Skeletal muscle tissue (tissue), 4 donors: ENCODE measurements around the gene PSMC5. TPM values are rescaled to one million over a fixed set of nuclear protein-coding genes. Genes with fewer than 3 reads are reported as not detected.

Experiments
- H3K27ac ChIP-seq: one replicate; pipeline ENCODE4 v1.7.0; 2013; ENCODE audit warnings: mild to moderate bottlenecking, low read depth, low read length, inconsistent platforms
- H3K27me3 ChIP-seq, 3 donors: one replicate each; pipeline ENCODE4 v1.7.0; 2013; ENCODE audit warnings: low read length in 3 of 3; ENCODE audit not compliant: control insufficient read depth in 3 of 3, insufficient read depth in 3 of 3
- H3K36me3 ChIP-seq, 3 donors: one replicate each; pipeline ENCODE4 v1.7.0; 2013; ENCODE audit warnings: low read length in 3 of 3; ENCODE audit not compliant: control insufficient read depth in 3 of 3, insufficient read depth in 3 of 3
- H3K4me1 ChIP-seq, 3 donors: one replicate each; pipeline ENCODE4 v1.7.0; 2013; ENCODE audit warnings: low read length in 3 of 3, mild to moderate bottlenecking in 3 of 3; ENCODE audit not compliant: control insufficient read depth in 3 of 3, insufficient read depth in 3 of 3
- H3K4me3 ChIP-seq, 3 donors: one replicate each; pipeline ENCODE4 v1.7.0; 2013; ENCODE audit warnings: low read length in 3 of 3
- H3K9ac ChIP-seq, 3 donors: one replicate each; pipeline ENCODE4 v1.7.0; 2013; ENCODE audit warnings: low read length in 3 of 3, mild to moderate bottlenecking in 3 of 3, moderate library complexity in 2 of 3, low read depth in 1 of 3
- H3K9me3 ChIP-seq, 3 donors: one replicate each; pipeline ENCODE4 v1.7.0; 2013; ENCODE audit warnings: low read length in 3 of 3; ENCODE audit not compliant: control insufficient read depth in 3 of 3
- total RNA-seq: library from RNA; depleted of rRNA; stranded (reverse); fragments of >200 nt; gene quantifications from one replicate; pipeline ENCODE4 v1.2.3, GENCODE V29; 2014
- donor health status: Osteomylitis.

PSMC5 gene
- total RNA-seq, 1 donor from 2014 or later: 41.2 TPM

- peak overlapping the region; percentile 30 for H3K27ac ChIP-seq
- H3K4me1 ChIP-seq: peaks cover 46 to 69% (median 60%) of the 10 kb centered on the region in 3 donors
- H3K9ac ChIP-seq: peak overlapping the region; percentile 23 to 79 (median 30)
Observed at GRCh38 chr17:63836811-63837210, 9.6 kb downstream of the PSMC5 start.

GRCh38 chr17:63837480-63837879, 10.2 kb downstream of the PSMC5 start:
- Histone ChIP-seq H3K4me3 (peak overlapping the region in 1 of 3 donors; percentile 45), H3K27ac (peak overlapping the region; percentile 76), H3K27me3 (no peaks in the 10 kb centered on the region), H3K9ac (peak overlapping the region; percentile 45 to 79 (median 62)), H3K36me3 (peaks cover 41 to 43% (median 43%) of the 10 kb centered on the region in 3 donors), H3K4me1 (peaks cover 49 to 71% (median 61%) of the 10 kb centered on the region in 3 donors), H3K9me3 (no peaks in the 10 kb centered on the region)

More at GRCh38 chr17:63836811-63837210, 9.6 kb downstream of the PSMC5 start:
- no peaks in the 10 kb centered on the region for H3K9me3 ChIP-seq
- H3K36me3 ChIP-seq: peaks cover 47 to 50% (median 49%) of the 10 kb centered on the region in 3 donors
- H3K27me3 ChIP-seq: no peaks in the 10 kb centered on the region
- H3K4me3 ChIP-seq: no peak overlapping the region

- no peaks in the 10 kb centered on the region for H3K9me3 ChIP-seq
- peaks cover 49 to 71% (median 61%) of the 10 kb centered on the region in 3 donors for H3K4me1 ChIP-seq
- no peaks in the 10 kb centered on the region for H3K27me3 ChIP-seq
- peak overlapping the region in 2 of 3 donors; percentile 35 to 45 for H3K4me3 ChIP-seq
- H3K36me3 ChIP-seq: peaks cover 35 to 39% (median 37%) of the 10 kb centered on the region in 3 donors
- peak overlapping the region; percentile 76 for H3K27ac ChIP-seq
- peak overlapping the region; percentile 45 to 79 (median 62) for H3K9ac ChIP-seq
Observed at GRCh38 chr17:63837962-63838600, 10.8 kb downstream of the PSMC5 start.

DNA sequence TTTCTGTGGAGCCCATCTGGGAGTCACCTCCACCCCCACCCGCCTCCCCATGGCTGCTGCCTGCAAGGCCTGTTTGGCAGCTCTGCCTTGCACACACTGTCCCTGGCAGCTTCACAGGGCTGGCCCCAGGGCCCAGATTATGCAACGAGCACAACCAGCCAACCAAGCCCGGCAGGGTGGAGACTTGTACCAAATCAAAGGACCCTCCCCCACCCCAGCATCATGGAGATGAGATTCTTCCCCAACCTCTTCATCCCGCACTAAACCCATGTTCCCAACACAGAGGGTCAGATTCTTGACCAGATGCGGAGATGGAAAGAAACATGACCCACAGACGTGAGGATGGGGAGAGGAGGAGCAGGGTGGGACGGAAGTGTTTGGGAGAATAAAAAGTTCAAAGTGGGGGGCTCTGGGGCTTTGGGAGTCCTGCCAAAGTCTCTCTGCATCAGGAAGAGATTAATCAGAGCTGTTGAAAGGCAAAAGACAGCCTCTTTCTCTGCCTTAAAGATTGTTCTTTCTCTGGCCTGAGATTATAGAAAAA, 11.5 kb downstream of the PSMC5 start:
- H3K36me3 ChIP-seq: peaks cover 28 to 33% (median 31%) of the 10 kb centered on the region in 3 donors
- H3K9me3 ChIP-seq: no peaks in the 10 kb centered on the region
- no peaks in the 10 kb centered on the region for H3K27me3 ChIP-seq
- H3K4me1 ChIP-seq: peaks cover 50 to 70% (median 60%) of the 10 kb centered on the region in 3 donors
- peak overlapping the region; percentile 35 to 62 (median 45) for H3K4me3 ChIP-seq
- peak overlapping the region; percentile 62 to 79 (median 65) for H3K9ac ChIP-seq
- H3K27ac ChIP-seq: peak overlapping the region; percentile 76

GRCh38 chr17:63840591-63841349, 13.5 kb downstream of the PSMC5 start:
- Histone ChIP-seq H3K9ac (peak overlapping the region; percentile 91 to 97 (median 93)), H3K4me1 (peaks cover 53 to 58% (median 57%) of the 10 kb centered on the region in 3 donors), H3K27ac (peak overlapping the region; percentile 89), H3K9me3 (no peaks in the 10 kb centered on the region), H3K4me3 (peak overlapping the region; percentile 87 to 90 (median 90)), H3K27me3 (no peaks in the 10 kb centered on the region), H3K36me3 (peaks cover 9 to 12% (median 10%) of the 10 kb centered on the region in 3 donors)

- no peaks in the 10 kb centered on the region for H3K9me3 ChIP-seq
- H3K27ac ChIP-seq: peak overlapping the region; percentile 89
- H3K36me3 ChIP-seq: peaks cover 5 to 7% (median 6%) of the 10 kb centered on the region in 3 donors
- H3K4me3 ChIP-seq: peak overlapping the region; percentile 87 to 90 (median 90)
- H3K27me3 ChIP-seq: no peaks in the 10 kb centered on the region
- peak overlapping the region; percentile 91 to 97 (median 93) for H3K9ac ChIP-seq
- H3K4me1 ChIP-seq: peaks cover 53 to 58% (median 56%) of the 10 kb centered on the region in 3 donors
Observed at GRCh38 chr17:63841350-63842172, 14.3 kb downstream of the PSMC5 start.

- peak overlapping the region; percentile 91 to 97 (median 93) for H3K9ac ChIP-seq
- H3K36me3 ChIP-seq: peaks cover 0 to 2% (median under 1%) of the 10 kb centered on the region in 3 donors
- H3K9me3 ChIP-seq: no peaks in the 10 kb centered on the region
- peak overlapping the region; percentile 89 for H3K27ac ChIP-seq
- H3K4me3 ChIP-seq: peak overlapping the region; percentile 87 to 90 (median 90)
- H3K27me3 ChIP-seq: no peaks in the 10 kb centered on the region
- H3K4me1 ChIP-seq: peaks cover 51 to 53% (median 53%) of the 10 kb centered on the region in 3 donors
Observed at GRCh38 chr17:63842173-63842539, 14.9 kb downstream of the PSMC5 start.

DNA sequence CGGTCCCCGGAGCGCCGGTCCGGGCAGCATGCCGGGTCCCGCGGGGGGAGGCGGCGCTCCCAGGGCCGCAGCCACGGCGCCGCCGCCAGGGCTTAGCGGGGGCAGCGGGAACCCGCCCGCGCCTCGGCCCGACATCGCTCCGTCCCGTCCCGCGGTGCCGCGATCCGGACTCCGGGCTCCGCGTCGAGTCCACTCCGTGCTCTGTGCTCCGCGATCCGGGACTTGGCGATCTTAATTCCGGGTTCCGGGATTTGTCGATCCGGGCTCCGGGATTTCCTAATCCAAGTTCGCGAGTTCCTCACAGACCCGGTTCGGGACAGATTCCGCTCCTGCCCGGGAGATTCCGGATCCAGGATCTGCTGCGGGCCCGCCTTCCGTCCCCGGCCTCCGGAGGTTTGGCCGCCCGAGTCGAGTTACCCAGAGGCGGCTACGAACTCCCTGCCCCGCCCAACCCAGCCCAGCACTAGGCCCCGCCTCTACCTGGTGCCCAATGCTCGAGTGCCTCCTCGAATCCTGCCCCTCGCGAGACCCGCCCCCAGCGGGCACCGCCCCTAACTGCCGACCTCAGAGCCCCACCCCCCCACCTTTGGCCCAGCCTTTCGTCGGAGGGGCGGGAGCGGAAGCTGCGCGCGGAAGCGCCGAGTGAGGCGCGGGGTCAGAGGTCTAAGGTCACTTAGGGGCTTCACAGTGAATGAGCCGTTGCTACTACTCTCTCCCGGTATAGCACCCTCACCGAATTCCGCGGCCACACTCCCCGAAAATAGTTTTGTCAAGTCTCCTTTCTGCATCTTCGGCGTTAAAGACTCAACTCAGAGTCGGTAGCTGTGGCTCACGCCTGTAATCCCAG, 15.5 kb downstream of the PSMC5 start, which contains the start of gene SMARCD2:
SMARCD2 (minus strand) TSS at position 146 of the 847 bp plus-strand sequence; CDS start at position 135, 11 bp downstream.
- Histone ChIP-seq H3K27me3 (no peaks in the 10 kb centered on the region), H3K4me1 (peaks cover 45 to 48% (median 47%) of the 10 kb centered on the region in 3 donors), H3K9me3 (no peaks in the 10 kb centered on the region), H3K4me3 (peak within 1 kb of the TSS; percentile 87 to 91 (median 90)), H3K9ac (peak within 1 kb of the TSS; percentile 91 to 97 (median 93)), H3K36me3 (no peaks in the 10 kb centered on the region), H3K27ac (peak within 1 kb of the TSS; percentile 89)
